Nasal cavity respiratory epithelium epithelial cell of viscerocranial mucosa (primary cell): ENCODE measurements around the gene PTOV1. TPM values are rescaled to one million over a fixed set of nuclear protein-coding genes. Genes with fewer than 3 reads are reported as not detected.

ENCODE experiments used
- total RNA-seq: library from RNA; depleted of rRNA; stranded (reverse); fragments of >200 nt; gene quantifications from 2 replicates; pipeline ENCODE4 v1.2.3, GENCODE V29; 2014

Gene PTOV1
- 17.4 and 41.6 TPM in 2 replicates for total RNA-seq

GRCh38 chr19:49850487-49851342, at the start of gene PTOV1:
Gene PTOV1 (plus strand): TSS chr19:49851159.

DNA sequence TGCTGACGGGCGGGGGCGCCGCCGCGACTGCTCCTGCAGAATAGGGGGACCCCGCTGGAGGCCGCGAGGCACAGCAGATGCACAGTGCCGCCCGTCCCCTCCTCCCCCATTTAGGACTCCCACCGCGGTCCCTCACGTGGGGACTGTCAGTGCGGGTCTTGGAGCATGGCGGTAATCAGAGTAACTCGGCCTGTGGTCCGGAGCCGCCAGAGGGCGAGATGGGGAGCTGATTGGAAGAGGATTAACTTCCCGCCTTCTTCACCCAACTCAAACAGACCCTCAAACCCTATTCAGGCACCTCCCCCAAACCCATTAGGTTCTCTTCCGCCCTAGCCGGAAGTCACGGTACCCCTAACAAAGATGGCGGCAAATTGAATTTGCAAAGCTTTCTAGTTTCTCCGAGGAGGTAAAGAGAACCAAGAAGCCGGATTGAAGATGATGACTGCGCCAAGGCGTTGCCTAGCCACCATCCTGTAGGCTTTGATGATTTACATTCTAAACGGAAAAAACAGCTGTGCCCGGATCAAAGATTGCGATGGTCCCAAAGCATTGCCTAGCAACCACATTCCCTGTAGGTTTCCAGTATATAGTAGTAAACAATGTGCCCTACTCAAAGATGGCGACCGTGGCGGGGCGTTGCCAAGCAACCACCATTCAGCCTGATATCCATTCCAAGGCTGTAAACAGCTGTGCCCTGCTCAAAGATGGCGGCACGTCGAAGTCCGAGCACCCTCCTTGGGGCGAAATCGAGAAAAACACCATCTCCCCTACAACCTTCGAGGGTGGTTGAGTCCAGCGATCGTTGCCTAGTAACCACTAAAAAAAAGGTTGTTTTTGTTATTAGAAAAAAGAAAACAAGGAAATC, 37.7 kb upstream of the PTOV1 start, which contains the start of gene FUZ:
Gene FUZ, minus strand, starts transcription at position 296 of the 865 bp plus-strand sequence. Its CDS starts 186 bp downstream, at position 110.

GRCh38 chr19:49817964-49818648, 32.9 kb upstream of the PTOV1 start, which contains the start of gene MED25:
Gene MED25 (plus strand): TSS chr19:49818289. CDS start chr19:49818342, 53 bp downstream.

GRCh38 chr19:49866933-49867782, 16.2 kb downstream of the PTOV1 start, which contains the start of gene PNKP:
Gene PNKP (minus strand): TSS chr19:49867576. CDS start chr19:49867204, 372 bp downstream.

GRCh38 chr19:49877020-49877878, 26.3 kb downstream of the PTOV1 start, which contains the start of the genes AKT1S1 and TBC1D17:
Gene AKT1S1 (minus strand): TSS chr19:49877355. CDS start chr19:49873295, 4,060 bp downstream.
Gene TBC1D17 (plus strand): TSS chr19:49877702. CDS start chr19:49877724, 22 bp downstream.

DNA sequence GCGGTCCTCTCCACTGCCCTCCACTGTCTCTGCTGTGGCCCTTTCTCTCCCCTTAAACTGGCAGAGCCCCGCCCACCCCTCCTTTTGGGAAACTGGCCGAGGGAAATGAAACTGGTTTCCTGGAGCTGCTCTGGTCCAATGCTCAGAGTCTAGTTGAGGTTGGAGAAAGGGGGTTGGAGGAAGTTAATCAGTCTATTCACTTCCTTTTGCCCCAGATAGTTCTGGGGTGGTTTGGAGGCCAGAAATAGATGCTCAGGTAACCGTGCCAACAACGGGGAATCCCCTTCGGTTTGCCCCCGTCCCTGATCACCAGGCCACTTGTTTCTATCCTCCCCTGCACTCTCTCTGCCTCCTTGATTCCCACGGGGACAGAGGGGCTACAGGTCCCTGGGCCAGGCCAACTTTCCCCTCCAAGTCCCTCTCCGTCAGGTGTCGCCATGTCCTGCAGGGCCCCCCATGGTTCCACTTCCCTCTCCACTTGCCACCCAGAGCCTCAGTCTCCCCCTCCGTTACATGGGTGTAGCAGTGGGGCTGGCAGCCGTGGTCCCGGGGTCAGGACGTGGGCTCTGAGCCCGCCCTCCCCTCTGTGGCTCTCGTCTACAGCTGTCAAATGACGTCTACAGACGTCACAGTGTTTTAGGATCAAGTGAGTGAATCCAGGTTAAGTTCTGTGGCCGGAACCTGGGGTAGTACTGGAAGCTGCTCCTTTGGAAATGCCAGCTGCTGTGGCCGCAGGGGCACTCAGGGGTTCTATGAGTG, 46.1 kb downstream of the PTOV1 start, which contains the start of gene IL4I1:
Gene IL4I1, minus strand, starts transcription at position 25 of the 759 bp plus-strand sequence. CDS start 727 bp downstream, outside the sequence.

Other genes starting within 250 kb of the PTOV1 start
- 32.1 and 44.4 TPM in 2 replicates for gene RRAS, start 211.0 kb upstream of the PTOV1 start, total RNA-seq
- gene SCAF1, start 208.9 kb upstream of the PTOV1 start, total RNA-seq, result 11.6 and 31.3 TPM in 2 replicates
- 104 and 109 TPM in 2 replicates for gene IRF3, start 185.3 kb upstream of the PTOV1 start, total RNA-seq
- 2.7 and 4.4 TPM in 2 replicates for gene BCL2L12, start 185.2 kb upstream of the PTOV1 start, total RNA-seq
- gene PRMT1, start 173.9 kb upstream of the PTOV1 start, total RNA-seq, result 266 and 394 TPM in 2 replicates
- under 0.01 and 0.78 TPM in 2 replicates for gene ADM5, start 161.6 kb upstream of the PTOV1 start, total RNA-seq
- 0.21 and 0.34 TPM in 2 replicates for gene CPT1C, start 160.0 kb upstream of the PTOV1 start, total RNA-seq
- 0.34 TPM in 1 of 2 replicates, not detected in the other for gene TSKS, start 87.9 kb upstream of the PTOV1 start, total RNA-seq
- gene AP2A1, start 84.2 kb upstream of the PTOV1 start, total RNA-seq, result 36.9 and 89.5 TPM in 2 replicates
- 10.6 and 16.5 TPM in 2 replicates for gene FUZ, start 37.9 kb upstream of the PTOV1 start, total RNA-seq
- 7.9 and 25.1 TPM in 2 replicates for gene MED25, start 32.9 kb upstream of the PTOV1 start, total RNA-seq
- 27.1 and 27.7 TPM in 2 replicates for gene PNKP, start 16.4 kb downstream of the PTOV1 start, total RNA-seq
- gene AKT1S1, start 26.2 kb downstream of the PTOV1 start, total RNA-seq, result 7.9 and 11.7 TPM in 2 replicates
- gene TBC1D17, start 26.5 kb downstream of the PTOV1 start, total RNA-seq, result 4.8 and 8.8 TPM in 2 replicates
- gene IL4I1, start 45.7 kb downstream of the PTOV1 start, total RNA-seq, result 0.14 and 0.34 TPM in 2 replicates
- gene ATF5, start 78.0 kb downstream of the PTOV1 start, total RNA-seq, result 2.4 and 6.3 TPM in 2 replicates
- gene NUP62, start 78.3 kb downstream of the PTOV1 start, total RNA-seq, result 16.1 and 38.8 TPM in 2 replicates
- not detected in 2 replicates for gene SIGLEC11, start 110.0 kb downstream of the PTOV1 start, total RNA-seq
- 17.1 and 22.7 TPM in 2 replicates for gene VRK3, start 174.2 kb downstream of the PTOV1 start, total RNA-seq
- gene ZNF473, start 174.8 kb downstream of the PTOV1 start, total RNA-seq, result 14.6 and 15.0 TPM in 2 replicates